CD4-positive, alpha-beta memory T cell (primary cell): ENCODE measurements around the gene FBLN2. TPM values are rescaled to one million over a fixed set of nuclear protein-coding genes. Genes with fewer than 3 reads are reported as not detected.

Source experiments
- CTCF ChIA-PET: fragments of 350-600 bp; sonication (Branson Sonifier 250); formaldehyde crosslinking; loops from one replicate; lab custom pipeline; 2021; ENCODE audit warnings: inconsistent platforms; ENCODE audit not compliant: partially characterized antibody; lab: Charles Lee
- POLR2A ChIA-PET: fragments of 350-600 bp; sonication (Branson Sonifier 250); formaldehyde crosslinking; loops from one replicate; lab custom pipeline; 2021; ENCODE audit not compliant: partially characterized antibody; lab: Charles Lee
- DNase-seq, 5 donors: peaks; one replicate each; pipeline versions ENCODE4 v3.0.0 to v3.0.0-alpha.2; 2020 to 2022; ENCODE audit warnings: mixed read lengths in 1 of 5
- H3K27ac ChIP-seq: one replicate; pipeline ENCODE4 v1.7.0; 2013; ENCODE audit warnings: low read depth, low read length
- H3K27me3 ChIP-seq: 2 replicates; pipeline ENCODE4 v1.7.0; 2013; ENCODE audit warnings: mild to moderate bottlenecking, low read length, moderate library complexity; ENCODE audit not compliant: insufficient read depth
- H3K36me3 ChIP-seq: 2 replicates; pipeline ENCODE4 v1.7.0; 2013; ENCODE audit warnings: mild to moderate bottlenecking, low read length, moderate library complexity; ENCODE audit not compliant: insufficient read depth
- H3K4me1 ChIP-seq: 2 replicates; pipeline ENCODE4 v1.7.0; 2013; ENCODE audit warnings: mild to moderate bottlenecking, low read length, moderate library complexity; ENCODE audit not compliant: insufficient read depth
- H3K4me3 ChIP-seq, 2 donors: one replicate each; pipeline ENCODE4 v1.7.0; 2013; ENCODE audit warnings: low read length in 2 of 2, mild to moderate bottlenecking in 1 of 2
- H3K9me3 ChIP-seq, 2 donors: one replicate each; pipeline ENCODE4 v1.7.0; 2013; ENCODE audit warnings: low read length in 2 of 2, control low read depth in 1 of 2; ENCODE audit not compliant: control insufficient read depth in 1 of 2
- H3K27ac Mint-ChIP-seq, 7 donors: one replicate each; pipeline ENCODE4 v1.8.0; 2020 to 2021; ENCODE audit warnings: mixed read lengths in 7 of 7, mild to moderate bottlenecking in 6 of 7, inconsistent platforms in 3 of 7, moderate library complexity in 3 of 7
- H3K27me3 Mint-ChIP-seq, 2 donors: one replicate each; pipeline ENCODE4 v1.8.0; 2020 to 2021; ENCODE audit warnings: mixed read lengths in 2 of 2
- H3K36me3 Mint-ChIP-seq, 2 donors: one replicate each; pipeline ENCODE4 v1.8.0; 2020 to 2021; ENCODE audit warnings: mixed read lengths in 2 of 2, inconsistent platforms in 1 of 2, mild to moderate bottlenecking in 1 of 2
- H3K4me1 Mint-ChIP-seq, 4 donors: one replicate each; pipeline ENCODE4 v1.8.0; 2020 to 2021; ENCODE audit warnings: mixed read lengths in 4 of 4, mild to moderate bottlenecking in 1 of 4
- H3K4me3 Mint-ChIP-seq, 8 donors: one replicate each; pipeline ENCODE4 v1.8.0; 2020 to 2021; ENCODE audit warnings: mixed read lengths in 8 of 8, mild to moderate bottlenecking in 7 of 8, moderate library complexity in 6 of 8, inconsistent platforms in 3 of 8
- H3K9me3 Mint-ChIP-seq, 8 donors: one replicate each; pipeline ENCODE4 v1.8.0; 2020 to 2021; ENCODE audit warnings: mixed read lengths in 8 of 8, mild to moderate bottlenecking in 5 of 8, inconsistent platforms in 3 of 8, moderate library complexity in 1 of 8
- intact Hi-C: fragments of 100-400 bp; cut with micrococcal nuclease; formaldehyde crosslinking; loops from one replicate; pipeline ENCODE4 v1.15.1; 2023
- polyA plus RNA-seq, 2 donors: library from polyadenylated mRNA; unstranded; fragments of 300-500 nt; fragmentation: Illumina TruSeq; gene quantifications; one replicate each; pipeline ENCODE4 v1.2.3, GENCODE V29; 2021
- total RNA-seq, 2 experiments: library from RNA; stranded (reverse); gene quantifications; one replicate each; pipeline ENCODE4 v1.2.3, GENCODE V29; 2021

The FBLN2 gene
- total and polyA plus RNA-seq, 4 experiments from 2014 or later = not detected

DNA sequence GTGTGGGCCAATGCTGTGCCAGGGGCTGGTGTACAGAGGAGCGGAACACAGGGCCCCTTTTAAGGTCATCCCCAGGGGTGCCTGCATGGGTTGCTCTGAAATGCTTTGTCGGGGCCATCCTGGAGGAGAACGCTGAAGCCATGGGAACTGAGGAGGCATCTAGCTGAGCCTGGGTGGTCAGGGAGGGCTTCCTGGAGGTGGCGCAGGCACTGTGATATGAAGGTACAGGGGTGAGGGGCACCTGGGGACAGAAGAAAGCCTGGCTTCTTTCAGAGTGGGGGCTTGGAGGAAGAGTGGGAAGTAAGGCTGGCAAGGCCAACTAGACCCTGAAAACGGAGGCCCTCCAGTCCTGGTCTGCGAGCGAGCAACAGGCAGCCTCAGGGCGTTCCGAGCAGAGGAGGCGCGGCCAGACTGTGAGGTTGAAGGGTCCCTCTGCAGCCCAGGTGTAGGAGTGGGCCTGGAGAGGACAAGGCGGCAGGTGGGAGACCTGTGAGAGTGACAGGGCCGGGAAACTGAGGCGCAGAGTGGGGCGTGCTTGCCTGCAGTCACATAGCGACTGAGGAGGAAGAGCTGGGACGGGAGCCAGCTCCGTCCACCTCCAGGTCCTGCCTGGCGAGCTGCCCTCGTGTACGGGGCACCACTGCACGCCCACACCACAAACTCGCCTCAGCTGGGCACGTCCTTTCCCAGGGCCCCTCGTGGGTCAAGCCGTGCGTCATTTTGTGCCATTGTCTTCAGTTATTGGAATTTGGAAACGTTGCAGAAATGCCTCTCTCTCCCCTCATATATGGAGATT, 4.1 kb downstream of the FBLN2 start:
- H3K36me3 Mint-ChIP-seq = no peaks in the 10 kb centered on the region
- H3K36me3 ChIP-seq = no peaks in the 10 kb centered on the region
- no peak for DNase-seq
- H3K27me3 ChIP-seq = no peaks in the 10 kb centered on the region
- POLR2A ChIA-PET = no interaction called here
- H3K27ac Mint-ChIP-seq = no peak overlapping the region
- CTCF ChIA-PET = no interaction called here
- H3K27ac ChIP-seq = no peak overlapping the region
- peaks cover 26 to 36% of the 10 kb centered on the region in 2 donors for H3K27me3 Mint-ChIP-seq
- intact Hi-C loops = no loop called here
- no peak overlapping the region for H3K4me3 Mint-ChIP-seq
- no peaks in the 10 kb centered on the region for H3K9me3 ChIP-seq
- H3K9me3 Mint-ChIP-seq = peaks cover 0 to 1% (median 0%) of the 10 kb centered on the region in 8 donors
- H3K4me1 ChIP-seq = no peaks in the 10 kb centered on the region
- H3K4me3 ChIP-seq = no peak overlapping the region
- H3K4me1 Mint-ChIP-seq = peaks cover 8 to 12% (median 10%) of the 10 kb centered on the region in 4 donors

DNA sequence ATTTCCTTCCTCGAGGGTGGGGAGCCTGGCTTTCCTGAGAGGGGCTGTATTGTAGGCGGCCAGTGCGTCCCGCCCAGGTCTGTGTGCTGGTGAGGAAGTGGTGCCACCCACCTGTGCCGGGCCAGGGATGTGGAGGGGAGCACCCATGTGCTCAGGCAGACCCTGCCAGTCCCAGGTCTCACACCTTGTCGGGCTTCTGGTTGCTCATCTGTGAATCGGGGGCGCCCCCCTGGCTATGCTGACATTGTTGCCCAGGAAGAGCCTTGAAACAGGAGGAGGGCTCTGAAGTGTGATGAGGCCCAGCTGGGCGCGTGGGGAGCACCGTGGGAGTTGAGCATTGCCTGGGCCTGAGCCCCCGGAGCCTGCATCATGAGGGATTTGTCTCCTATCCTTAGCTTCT, 4.8 kb downstream of the FBLN2 start:
- peaks cover 23 to 35% of the 10 kb centered on the region in 2 donors for H3K27me3 Mint-ChIP-seq
- intact Hi-C loops = no loop called here
- no peak overlapping the region for H3K27ac Mint-ChIP-seq
- no peaks in the 10 kb centered on the region for H3K27me3 ChIP-seq
- ChIA-PET CTCF (no interaction called here), POLR2A (no interaction called here)
- H3K4me1 ChIP-seq = no peaks in the 10 kb centered on the region
- no peak for DNase-seq
- H3K27ac ChIP-seq = no peak overlapping the region
- H3K4me3 ChIP-seq = no peak overlapping the region
- H3K9me3 ChIP-seq = no peaks in the 10 kb centered on the region
- no peak overlapping the region for H3K4me3 Mint-ChIP-seq
- H3K36me3 ChIP-seq = no peaks in the 10 kb centered on the region
- no peaks in the 10 kb centered on the region for H3K36me3 Mint-ChIP-seq
- peaks cover 0 to 1% (median 0%) of the 10 kb centered on the region in 8 donors for H3K9me3 Mint-ChIP-seq
- peaks cover 4 to 7% (median 5%) of the 10 kb centered on the region in 4 donors for H3K4me1 Mint-ChIP-seq

DNA sequence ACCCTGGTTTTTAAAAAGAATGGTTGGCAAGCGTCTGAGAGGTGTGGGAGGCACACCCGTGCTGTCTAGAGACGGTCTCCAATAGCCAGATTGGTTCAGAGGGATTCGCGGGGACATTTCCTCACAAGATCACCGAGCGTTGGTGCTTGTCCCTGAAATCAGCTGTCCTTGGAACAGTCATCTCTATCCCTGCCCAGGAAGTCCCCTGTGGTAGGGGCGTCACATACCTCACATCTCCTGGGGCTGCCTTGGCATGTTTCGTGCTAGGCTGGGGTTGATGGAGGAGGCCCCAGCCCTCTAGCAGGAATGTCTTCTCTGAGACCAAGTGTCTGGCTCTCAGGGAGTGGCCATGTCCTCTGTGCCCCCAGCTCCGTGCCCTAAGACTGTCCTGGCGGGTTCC, 6.8 kb downstream of the FBLN2 start:
- Histone ChIP-seq H3K9me3 (no peaks in the 10 kb centered on the region), H3K4me1 (no peaks in the 10 kb centered on the region), H3K4me3 (no peak overlapping the region), H3K36me3 (no peaks in the 10 kb centered on the region), H3K27me3 (no peaks in the 10 kb centered on the region), H3K27ac (no peak overlapping the region)
- no peaks in the 10 kb centered on the region for H3K4me1 Mint-ChIP-seq
- peaks cover 20 to 41% of the 10 kb centered on the region in 2 donors for H3K27me3 Mint-ChIP-seq
- no peak overlapping the region for H3K27ac Mint-ChIP-seq
- ChIA-PET CTCF (no interaction called here), POLR2A (no interaction called here)
- no peaks in the 10 kb centered on the region for H3K36me3 Mint-ChIP-seq
- peaks cover 0 to 1% (median 0%) of the 10 kb centered on the region in 8 donors for H3K9me3 Mint-ChIP-seq
- H3K4me3 Mint-ChIP-seq = no peak overlapping the region
- DNase-seq = no peak
- intact Hi-C loops = no loop called here

DNA sequence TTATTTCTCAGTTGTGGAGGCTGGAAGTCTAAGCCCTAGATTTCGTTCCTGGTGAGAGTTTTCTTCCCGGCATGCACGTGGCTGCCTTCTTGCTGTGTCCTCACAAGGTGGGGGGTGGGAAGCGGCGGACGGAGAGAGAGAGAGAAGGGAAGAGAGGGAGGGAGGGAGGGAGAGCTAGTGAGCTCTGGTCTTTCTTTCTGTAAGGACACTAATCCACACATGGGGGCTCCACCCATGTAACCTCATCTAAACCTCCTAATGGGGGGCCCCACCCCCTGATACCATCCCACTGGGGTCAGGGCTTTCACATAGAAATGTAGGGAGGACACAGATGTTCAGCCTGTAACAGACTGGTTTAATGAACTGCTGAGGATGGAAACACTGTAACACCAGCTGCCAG, 7.3 kb downstream of the FBLN2 start:
- DNase-seq = no peak
- ChIA-PET POLR2A (no interaction called here), CTCF (no interaction called here)
- H3K4me1 Mint-ChIP-seq = no peaks in the 10 kb centered on the region
- peaks cover 20 to 37% of the 10 kb centered on the region in 2 donors for H3K27me3 Mint-ChIP-seq
- peaks cover 0 to 1% (median 0%) of the 10 kb centered on the region in 8 donors for H3K9me3 Mint-ChIP-seq
- H3K27me3 ChIP-seq = no peaks in the 10 kb centered on the region
- H3K4me1 ChIP-seq = no peaks in the 10 kb centered on the region
- no peaks in the 10 kb centered on the region for H3K36me3 Mint-ChIP-seq
- H3K27ac Mint-ChIP-seq = no peak overlapping the region
- no peaks in the 10 kb centered on the region for H3K9me3 ChIP-seq
- H3K27ac ChIP-seq = no peak overlapping the region
- intact Hi-C loops = no loop called here
- no peak overlapping the region for H3K4me3 Mint-ChIP-seq
- H3K36me3 ChIP-seq = no peaks in the 10 kb centered on the region
- no peak overlapping the region for H3K4me3 ChIP-seq

DNA sequence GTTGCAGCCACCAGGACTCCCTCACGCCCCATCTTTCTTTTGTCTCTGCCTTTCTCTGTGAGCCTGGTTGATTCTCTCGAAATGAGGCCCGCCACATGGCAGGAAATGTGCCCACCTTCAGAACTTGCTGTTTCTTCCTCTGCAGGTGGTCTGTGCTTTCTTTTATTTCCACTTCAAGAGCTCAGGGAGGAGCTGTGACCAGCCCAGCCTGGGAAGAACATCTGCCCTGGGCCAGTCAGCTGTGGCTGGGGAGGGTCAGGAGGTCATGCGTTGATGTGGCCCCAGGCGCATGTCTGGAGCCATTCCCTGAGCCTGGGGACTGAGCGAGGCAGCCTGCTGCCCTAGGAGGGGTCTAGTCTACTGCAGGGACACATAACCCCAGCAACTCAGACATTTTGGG, 8.0 kb downstream of the FBLN2 start:
- no peak overlapping the region for H3K4me3 ChIP-seq
- H3K27ac ChIP-seq = no peak overlapping the region
- ChIA-PET CTCF (no interaction called here), POLR2A (no interaction called here)
- Mint-ChIP-seq H3K9me3 (peaks cover 0 to 1% (median 0%) of the 10 kb centered on the region in 8 donors), H3K4me1 (no peaks in the 10 kb centered on the region), H3K4me3 (no peak overlapping the region), H3K27ac (no peak overlapping the region), H3K36me3 (no peaks in the 10 kb centered on the region), H3K27me3 (peaks cover 15 to 39% of the 10 kb centered on the region in 2 donors)
- H3K36me3 ChIP-seq = no peaks in the 10 kb centered on the region
- no peaks in the 10 kb centered on the region for H3K4me1 ChIP-seq
- H3K27me3 ChIP-seq = no peaks in the 10 kb centered on the region
- DNase-seq = no peak
- intact Hi-C loops = no loop called here
- H3K9me3 ChIP-seq = no peaks in the 10 kb centered on the region

DNA sequence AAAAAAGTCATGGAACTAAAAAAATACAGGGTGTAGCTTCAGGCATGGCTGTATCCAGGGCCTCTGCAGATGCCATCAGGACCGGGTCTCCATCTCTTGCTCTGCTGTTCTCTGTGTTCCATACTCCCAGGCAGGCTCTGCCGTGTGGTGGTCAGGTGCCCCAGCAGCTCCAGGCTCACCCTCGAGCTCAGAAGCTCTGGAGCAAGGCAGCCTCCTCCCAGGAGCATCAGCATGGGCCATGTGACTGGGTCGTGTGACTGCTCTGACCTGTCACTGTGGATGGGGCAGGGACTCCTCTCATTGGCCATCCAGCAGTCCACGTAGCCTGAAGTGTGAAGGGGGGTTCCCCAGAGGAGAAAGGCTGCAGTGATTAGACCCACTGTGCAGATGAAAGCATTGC, 8.5 kb downstream of the FBLN2 start:
- DNase-seq = no peak
- Histone ChIP-seq H3K27ac (no peak overlapping the region), H3K36me3 (no peaks in the 10 kb centered on the region), H3K4me3 (no peak overlapping the region), H3K4me1 (no peaks in the 10 kb centered on the region), H3K9me3 (no peaks in the 10 kb centered on the region), H3K27me3 (no peaks in the 10 kb centered on the region)
- ChIA-PET CTCF (no interaction called here), POLR2A (no interaction called here)
- no peaks in the 10 kb centered on the region for H3K36me3 Mint-ChIP-seq
- H3K4me1 Mint-ChIP-seq = no peaks in the 10 kb centered on the region
- H3K27me3 Mint-ChIP-seq = peaks cover 13 to 37% of the 10 kb centered on the region in 2 donors
- H3K9me3 Mint-ChIP-seq = no peaks in the 10 kb centered on the region
- no peak overlapping the region for H3K27ac Mint-ChIP-seq
- H3K4me3 Mint-ChIP-seq = no peak overlapping the region
- intact Hi-C loops = no loop called here

DNA sequence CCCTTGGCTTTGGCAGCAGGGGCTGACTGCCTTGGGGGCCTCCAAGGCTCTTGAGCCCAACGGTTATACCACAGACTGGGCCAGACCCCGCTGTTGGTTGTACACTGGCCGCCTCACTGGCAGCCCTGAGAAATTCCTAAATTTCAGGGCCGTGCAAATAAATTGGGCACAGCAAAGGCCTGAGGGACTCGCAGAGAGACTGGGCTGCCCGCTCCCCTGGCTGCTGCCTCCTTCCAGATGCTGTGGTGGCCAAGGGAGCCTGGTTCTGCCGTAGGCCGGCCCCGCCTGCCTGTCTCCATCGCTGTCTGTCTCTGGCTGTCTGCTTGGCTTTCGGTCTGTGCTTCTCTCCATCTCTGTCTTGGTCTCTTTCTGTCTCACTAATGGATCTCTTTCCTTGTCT, 9.0 kb downstream of the FBLN2 start:
- Mint-ChIP-seq H3K36me3 (no peaks in the 10 kb centered on the region), H3K4me3 (no peak overlapping the region), H3K27ac (no peak overlapping the region), H3K4me1 (no peaks in the 10 kb centered on the region), H3K9me3 (no peaks in the 10 kb centered on the region), H3K27me3 (peaks cover 13 to 33% of the 10 kb centered on the region in 2 donors)
- intact Hi-C loops = no loop called here
- H3K36me3 ChIP-seq = no peaks in the 10 kb centered on the region
- H3K9me3 ChIP-seq = no peaks in the 10 kb centered on the region
- ChIA-PET CTCF (no interaction called here), POLR2A (no interaction called here)
- no peaks in the 10 kb centered on the region for H3K27me3 ChIP-seq
- DNase-seq = no peak
- H3K4me3 ChIP-seq = no peak overlapping the region
- no peaks in the 10 kb centered on the region for H3K4me1 ChIP-seq
- no peak overlapping the region for H3K27ac ChIP-seq
